ENCODE results near the gene PAX2.
"Not testable (repeated sequence)": the region's sequence is repeated elsewhere in the genome, so short reads cannot be mapped to it uniquely, and the experiment has no call there.

Gene PAX2

GRCh38 chr10:100744987-100745881 lies at the start of gene PAX2:
Gene PAX2 (plus strand): TSS chr10:100745582. CDS start chr10:100746261, 679 bp downstream.
- no peak for DNase-seq

- DNase-seq = no peak
These were observed 48.9 kb upstream of the PAX2 start for GRCh38 chr10:100696477-100696901.

GRCh38 chr10:100697070-100697469 lies 48.3 kb upstream of the PAX2 start:
- no peak for DNase-seq

GRCh38 chr10:100697631-100698030 lies 47.8 kb upstream of the PAX2 start:
- DNase-seq = no peak

GRCh38 chr10:100701704-100702103 lies 43.7 kb upstream of the PAX2 start:
- DNase-seq = not testable (repeated sequence)

GRCh38 chr10:100705139-100705538 lies 40.2 kb upstream of the PAX2 start:
- no peak for DNase-seq

GRCh38 chr10:100707261-100707848 lies 38.0 kb upstream of the PAX2 start:
- no peak for DNase-seq

- no peak for DNase-seq
These were observed 36.0 kb upstream of the PAX2 start for GRCh38 chr10:100709146-100710082.

- DNase-seq = no peak
These were observed 35.1 kb upstream of the PAX2 start for GRCh38 chr10:100710151-100710871.

GRCh38 chr10:100713049-100713858 lies 32.1 kb upstream of the PAX2 start:
- no peak for DNase-seq

- no peak for DNase-seq
These were observed 31.4 kb upstream of the PAX2 start for GRCh38 chr10:100713859-100714565.

- no peak for DNase-seq
These were observed 30.8 kb upstream of the PAX2 start for GRCh38 chr10:100714566-100714950.

- DNase-seq = no peak
These were observed 30.3 kb upstream of the PAX2 start for GRCh38 chr10:100715101-100715444.

- no peak for DNase-seq
These were observed 29.7 kb upstream of the PAX2 start for GRCh38 chr10:100715445-100716385.

GRCh38 chr10:100717166-100717565 lies 28.2 kb upstream of the PAX2 start:
- no peak for DNase-seq

- DNase-seq = no peak
These were observed 27.1 kb upstream of the PAX2 start for GRCh38 chr10:100718197-100718742.

- DNase-seq = no peak
These were observed 22.2 kb upstream of the PAX2 start for GRCh38 chr10:100723180-100723579.

- DNase-seq = no peak
These were observed 21.4 kb upstream of the PAX2 start for GRCh38 chr10:100723770-100724530.

- no peak for DNase-seq
These were observed 20.8 kb upstream of the PAX2 start for GRCh38 chr10:100724531-100725027.

Measured in activated T-cell treated with anti-CD3 and anti-CD28 coated beads, Interleukin-2, amount 50 U/mL, for 1 hour (primary cell).